GM12864 (cell line): ENCODE data around the gene CADPS2.
A peak's percentile ranks its signal among the peaks of the same experiment; 100 is the strongest.

Source experiments
- DNase-seq: peaks from one replicate; pipeline ENCODE4 v3.0.0-alpha.2; 2011; ENCODE audit warnings: low read depth
- H3K4me3 ChIP-seq: 2 replicates; pipeline ENCODE4 v1.5.1; 2011; ENCODE audit warnings: mild to moderate bottlenecking, low read depth, low read length, control low read depth
- CTCF ChIP-seq: IDR thresholded peaks from 2 replicates; pipeline ENCODE4 v1.5.1; 2011; ENCODE audit warnings: low read depth, mild to moderate bottlenecking, moderate library complexity, low read length, control low read depth, inconsistent platforms; ENCODE audit errors: missing control alignments

The CADPS2 gene

GRCh38 chr7:122885583-122886356 is 490 bp downstream of the CADPS2 start:
- TF ChIP-seq CTCF = peak; percentile 1
- no peak for DNase-seq
- peak overlapping the region; percentile 80 for H3K4me3 ChIP-seq

- no peak overlapping the region for H3K4me3 ChIP-seq
- DNase-seq = no peak
- TF ChIP-seq CTCF = no peak
These were observed 2.1 kb downstream of the CADPS2 start for GRCh38 chr7:122884186-122884585.

GRCh38 chr7:122883049-122883680 is 3.1 kb downstream of the CADPS2 start:
- no peak for TF ChIP-seq CTCF
- no peak for DNase-seq
- no peak overlapping the region for H3K4me3 ChIP-seq

GRCh38 chr7:122881324-122881723 is 4.9 kb downstream of the CADPS2 start:
- TF ChIP-seq CTCF = no peak
- no peak overlapping the region for H3K4me3 ChIP-seq
- DNase-seq = no peak

- H3K4me3 ChIP-seq = no peak overlapping the region
- TF ChIP-seq CTCF = no peak
- DNase-seq = no peak
These were observed 17.0 kb downstream of the CADPS2 start for GRCh38 chr7:122869260-122869659.

- no peak overlapping the region for H3K4me3 ChIP-seq
- no peak for DNase-seq
- TF ChIP-seq CTCF = no peak
These were observed 18.7 kb downstream of the CADPS2 start for GRCh38 chr7:122867471-122867980.

- TF ChIP-seq CTCF = no peak
- no peak for DNase-seq
- no peak overlapping the region for H3K4me3 ChIP-seq
These were observed 21.4 kb downstream of the CADPS2 start for GRCh38 chr7:122864838-122865237.
